Activated gamma-delta T cell (primary cell): Measurements from ENCODE around the gene TMPRSS3.

Source experiments
- DNase-seq: peaks from one replicate; lab custom pipeline; 2025; lab: John Stamatoyannopoulos, UW

Gene TMPRSS3

GRCh38 chr21:42388740-42389448, 7.0 kb downstream of the TMPRSS3 start:
- no peak for DNase-seq

- no peak for DNase-seq
Observed at GRCh38 chr21:42387843-42388340, 8.0 kb downstream of the TMPRSS3 start.

- no peak for DNase-seq
Observed at GRCh38 chr21:42387164-42387563, 8.7 kb downstream of the TMPRSS3 start.

GRCh38 chr21:42386034-42386591, 9.7 kb downstream of the TMPRSS3 start:
- no peak for DNase-seq

- DNase-seq, result no peak
Observed at GRCh38 chr21:42385619-42386018, 10.2 kb downstream of the TMPRSS3 start.

GRCh38 chr21:42384989-42385388, 10.9 kb downstream of the TMPRSS3 start:
- DNase-seq, result no peak

- DNase-seq, result no peak
Observed at GRCh38 chr21:42384156-42384945, 11.5 kb downstream of the TMPRSS3 start.

GRCh38 chr21:42383331-42383730, 12.5 kb downstream of the TMPRSS3 start:
- DNase-seq, result no peak

- DNase-seq, result no peak
Observed at GRCh38 chr21:42382915-42383314, 12.9 kb downstream of the TMPRSS3 start.

- no peak for DNase-seq
Observed at GRCh38 chr21:42381347-42381984, 14.4 kb downstream of the TMPRSS3 start.

GRCh38 chr21:42379426-42380215, 16.2 kb downstream of the TMPRSS3 start:
- no peak for DNase-seq

GRCh38 chr21:42378418-42378817, 17.4 kb downstream of the TMPRSS3 start:
- no peak for DNase-seq

- DNase-seq, result no peak
Observed at GRCh38 chr21:42377951-42378340, 17.9 kb downstream of the TMPRSS3 start.

GRCh38 chr21:42377211-42377950, 18.5 kb downstream of the TMPRSS3 start:
- no peak for DNase-seq

GRCh38 chr21:42376338-42376982, 19.4 kb downstream of the TMPRSS3 start:
- peak; percentile 46 for DNase-seq

- DNase-seq, result no peak
Observed at GRCh38 chr21:42375966-42376337, 19.9 kb downstream of the TMPRSS3 start.

- no peak for DNase-seq
Observed at GRCh38 chr21:42375506-42375905, 20.3 kb downstream of the TMPRSS3 start.

GRCh38 chr21:42374864-42375499, 20.9 kb downstream of the TMPRSS3 start:
- DNase-seq, result no peak

- no peak for DNase-seq
Observed at GRCh38 chr21:42374457-42374856, 21.4 kb downstream of the TMPRSS3 start.

- no peak for DNase-seq
Observed at GRCh38 chr21:42373908-42374455, 21.9 kb downstream of the TMPRSS3 start.
